IPS-18c (cell line): ENCODE results near the gene OXSR1.
"Not testable (repeated sequence)": the region's sequence is repeated elsewhere in the genome, so short reads cannot be mapped to it uniquely, and the experiment has no call there.

Experiments
- H3K4me3 ChIP-seq: 2 replicates; pipeline ENCODE4 v1.7.0; 2013; ENCODE audit warnings: low read depth, mild to moderate bottlenecking, low read length, moderate library complexity; ENCODE audit not compliant: insufficient read depth
- H3K9me3 ChIP-seq: one replicate; pipeline ENCODE4 v1.6.1; 2013; ENCODE audit warnings: mild to moderate bottlenecking, low read length, moderate library complexity; ENCODE audit not compliant: control insufficient read depth, insufficient read depth

The OXSR1 gene

DNA sequence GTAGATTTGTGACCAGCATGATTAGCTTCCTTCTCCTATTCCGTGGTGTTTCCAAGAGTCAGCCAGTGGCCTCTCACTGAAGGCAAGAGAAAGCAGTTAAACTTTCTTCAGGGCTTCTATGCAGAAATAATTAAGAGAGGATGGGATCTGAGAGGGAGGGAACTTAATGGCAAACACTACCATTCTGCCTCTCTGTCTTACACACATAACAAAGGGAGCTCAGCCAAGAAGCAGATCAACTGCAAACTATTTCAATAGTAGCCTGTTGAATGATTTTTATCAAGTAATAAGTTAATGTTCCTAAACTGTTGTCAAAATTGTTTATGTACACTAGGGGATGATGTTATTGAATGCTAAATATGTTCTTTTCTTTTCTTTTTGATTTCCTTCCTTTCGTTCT lies 11.8 kb downstream of the OXSR1 start:
- no peak overlapping the region for H3K4me3 ChIP-seq
- no peaks in the 10 kb centered on the region for H3K9me3 ChIP-seq

DNA sequence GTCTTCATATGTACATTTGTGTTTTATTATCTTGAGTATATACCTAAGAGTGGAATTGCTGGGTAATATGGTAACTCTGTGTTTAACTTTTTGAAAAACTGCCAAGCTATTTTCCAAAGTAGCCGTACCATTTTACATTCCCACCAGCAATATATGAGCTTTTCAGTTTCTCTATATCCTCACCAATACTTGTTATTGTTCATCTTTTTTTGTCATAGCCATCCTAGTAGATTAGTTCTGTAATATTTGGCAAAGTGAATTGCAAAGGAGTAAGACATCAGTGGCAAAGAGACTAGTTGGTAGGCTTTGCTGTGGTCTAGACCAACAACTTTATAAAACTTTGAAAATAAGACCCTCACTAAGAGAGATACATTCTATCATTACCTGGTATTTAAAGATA lies 21.4 kb downstream of the OXSR1 start:
- no peaks in the 10 kb centered on the region for H3K9me3 ChIP-seq
- no peak overlapping the region for H3K4me3 ChIP-seq

DNA sequence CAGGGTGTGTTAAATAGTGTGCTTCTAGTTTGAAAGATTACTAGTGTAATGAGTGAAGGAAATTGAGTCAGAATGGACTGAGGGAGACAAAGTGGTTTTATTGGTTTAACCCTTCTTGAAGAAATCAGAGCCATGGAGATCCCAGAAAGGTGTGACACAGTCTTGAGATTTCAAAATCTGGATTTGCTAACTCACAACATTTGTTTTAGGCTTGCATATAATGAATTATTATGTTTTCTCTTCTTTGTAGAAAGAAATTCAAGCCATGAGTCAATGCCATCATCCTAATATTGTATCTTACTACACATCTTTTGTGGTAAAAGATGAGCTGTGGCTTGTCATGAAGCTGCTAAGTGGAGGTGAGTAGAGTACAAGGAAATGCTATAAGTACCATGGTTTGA lies 25.1 kb downstream of the OXSR1 start:
- Histone ChIP-seq H3K4me3 (no peak overlapping the region), H3K9me3 (no peaks in the 10 kb centered on the region)

DNA sequence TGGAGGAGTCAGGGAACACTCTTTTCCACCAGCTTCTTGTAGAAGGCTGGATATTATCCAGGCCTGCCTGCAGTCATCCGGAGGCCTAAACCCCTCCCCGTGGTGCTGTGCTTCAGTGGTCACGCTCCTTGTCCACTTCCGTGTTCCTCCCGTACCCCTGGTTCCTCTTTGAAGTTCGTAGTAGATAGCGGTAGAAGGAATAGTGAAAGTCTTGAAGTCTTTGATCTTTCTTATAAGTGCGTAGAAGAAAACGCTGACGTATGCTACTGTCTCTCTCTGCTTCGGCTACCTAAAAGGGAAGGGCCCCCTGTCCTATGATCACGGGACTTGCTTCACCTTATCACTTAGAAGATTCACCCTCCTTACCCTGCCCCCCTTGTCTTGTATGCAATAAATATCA lies 37.6 kb downstream of the OXSR1 start:
- not testable (repeated sequence) for H3K9me3 ChIP-seq, H3K4me3 ChIP-seq

DNA sequence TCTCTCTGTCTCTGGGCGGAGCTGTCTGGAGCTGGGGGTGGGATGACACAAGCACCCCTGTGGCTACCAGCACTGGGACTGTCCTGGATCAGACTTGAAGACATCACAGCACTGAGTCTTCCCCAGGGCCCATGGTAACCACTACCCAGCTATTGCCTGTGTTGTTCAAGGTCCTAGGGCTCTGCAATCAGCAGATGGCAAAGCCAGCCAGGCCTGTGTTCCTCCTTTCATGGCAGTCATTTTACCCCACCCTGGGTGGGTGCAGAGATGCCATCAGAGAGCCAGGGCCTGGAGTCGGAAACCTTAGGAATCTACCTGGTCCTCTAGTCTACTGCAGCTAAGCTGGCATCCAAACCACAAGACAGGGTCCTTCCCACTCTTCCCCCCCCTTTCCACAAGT lies 38.4 kb downstream of the OXSR1 start:
- Histone ChIP-seq H3K9me3 (no peaks in the 10 kb centered on the region), H3K4me3 (no peak overlapping the region)

DNA sequence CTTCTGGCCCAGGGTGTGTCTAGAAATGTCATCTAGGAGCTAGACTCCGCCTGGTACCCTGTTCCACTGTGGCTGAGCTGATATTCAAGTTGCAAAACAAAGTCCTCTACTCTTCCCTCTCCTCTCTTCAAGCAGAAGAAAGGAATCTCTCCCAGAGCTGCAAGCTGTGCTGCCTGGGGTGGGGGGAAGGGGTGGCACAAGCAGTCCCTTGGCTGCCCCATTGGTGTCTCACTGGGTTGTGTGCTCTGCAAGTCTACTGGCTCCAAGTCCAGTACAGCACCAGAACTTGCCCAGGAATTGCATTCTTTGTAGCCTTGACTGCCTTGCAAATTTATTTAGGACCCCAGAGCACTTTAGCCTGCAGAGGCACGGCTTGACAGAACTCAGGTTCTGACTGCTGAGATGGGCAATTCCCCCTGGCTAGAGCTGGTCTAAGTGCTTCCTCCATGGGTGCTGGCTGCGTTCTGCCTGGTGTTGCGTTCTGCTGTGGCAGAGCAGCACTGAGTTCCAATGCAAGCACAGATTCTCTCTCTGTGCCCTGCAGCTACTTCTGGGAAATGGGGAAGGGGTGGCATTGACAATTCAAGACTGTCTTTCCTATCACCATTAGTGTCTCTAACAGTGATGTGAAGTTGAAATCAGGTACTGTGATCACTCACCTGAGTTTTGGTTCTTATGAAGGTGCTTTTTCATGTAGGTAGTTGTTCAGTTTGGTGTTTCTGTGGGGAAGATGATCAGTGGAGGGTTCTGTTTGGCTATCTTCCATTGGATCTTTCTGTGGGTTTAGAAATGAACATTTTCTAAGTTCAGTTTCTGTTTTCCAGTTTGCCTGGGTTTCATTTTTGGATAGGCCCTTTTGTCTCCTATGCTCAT lies 39.5 kb downstream of the OXSR1 start:
- H3K4me3 ChIP-seq: no peak overlapping the region
- H3K9me3 ChIP-seq: no peaks in the 10 kb centered on the region

DNA sequence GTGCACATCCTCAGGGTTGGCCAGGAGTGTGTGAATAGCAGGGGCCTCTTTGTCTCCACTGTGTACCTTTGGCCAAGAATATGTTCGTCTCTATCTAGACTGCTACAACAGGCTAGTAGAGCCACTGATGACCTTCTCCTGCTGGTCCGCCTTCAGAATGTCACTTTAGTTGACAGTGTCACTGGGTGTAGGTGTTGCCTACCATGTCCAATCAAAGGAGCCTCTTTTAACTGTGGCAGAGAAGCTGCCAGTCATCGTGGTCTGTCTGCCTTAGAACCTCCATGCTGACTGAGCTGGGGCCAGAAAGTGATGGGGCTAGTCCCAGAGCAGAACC lies 40.1 kb downstream of the OXSR1 start:
- Histone ChIP-seq H3K4me3 (no peak overlapping the region), H3K9me3 (no peaks in the 10 kb centered on the region)

DNA sequence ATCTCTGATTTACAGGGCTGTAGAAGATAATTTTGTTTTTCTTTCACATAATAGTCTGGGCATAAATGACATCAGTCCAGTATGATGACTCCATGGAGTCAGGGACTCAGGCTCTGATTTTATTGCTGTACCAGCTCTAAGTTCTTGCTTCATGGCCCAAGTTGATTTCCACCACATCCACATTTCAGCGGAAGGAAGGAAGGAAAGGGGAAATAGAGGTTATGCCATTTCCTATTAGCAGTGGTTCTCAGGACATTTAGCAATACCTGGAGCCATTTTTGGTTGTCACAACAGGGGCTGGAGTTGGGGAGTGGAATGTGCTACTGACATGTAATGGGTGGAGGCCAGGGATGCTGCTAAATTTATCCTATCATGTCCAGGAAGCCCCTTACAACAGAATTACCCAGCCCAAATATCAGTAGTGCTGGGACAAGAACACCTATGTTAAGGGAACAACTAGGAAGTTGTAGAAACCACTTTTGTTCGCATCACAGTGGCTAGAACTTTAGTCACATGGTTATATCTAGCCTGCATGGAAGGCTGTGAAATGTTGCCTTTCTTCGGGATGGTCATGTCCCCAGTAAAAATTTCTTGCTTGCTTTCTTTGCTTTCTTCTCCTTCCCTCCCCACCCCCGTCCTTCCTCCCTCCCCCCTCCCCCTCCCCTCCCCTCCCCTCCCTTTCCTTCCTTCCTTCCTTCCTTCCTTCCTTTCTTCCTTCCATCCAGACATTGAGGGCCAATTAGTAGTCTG lies 42.1 kb downstream of the OXSR1 start:
- Histone ChIP-seq H3K4me3 (no peak overlapping the region), H3K9me3 (no peaks in the 10 kb centered on the region)

DNA sequence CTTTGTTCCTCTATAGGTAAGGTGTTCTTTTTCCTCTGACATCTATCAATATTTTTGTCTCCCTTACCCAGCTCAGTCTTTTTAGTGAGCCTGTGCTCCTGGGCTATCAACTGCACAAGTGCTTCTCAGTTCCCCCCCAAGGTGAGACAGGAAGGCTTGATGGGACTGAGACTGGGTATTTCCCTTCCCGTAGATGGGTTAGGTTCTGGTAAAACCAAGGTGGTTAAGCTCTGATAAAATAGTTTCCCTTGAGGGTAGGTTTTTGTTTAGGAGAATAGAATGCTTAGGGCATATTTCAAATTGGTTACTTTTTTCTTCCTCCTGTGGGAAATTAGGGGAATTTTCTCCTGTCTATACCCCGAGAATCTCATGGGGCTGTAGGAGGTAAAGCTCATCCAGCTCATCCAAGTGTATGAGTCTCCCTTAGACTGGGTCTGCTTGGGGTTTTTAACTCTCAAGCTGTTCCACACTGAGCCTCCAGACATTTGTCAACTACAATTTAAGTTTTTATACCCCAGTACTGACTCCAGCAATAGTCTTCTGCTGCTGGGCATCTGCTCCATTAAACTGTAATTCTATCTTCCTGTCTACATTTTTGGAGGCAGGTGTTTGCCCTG lies 44.9 kb downstream of the OXSR1 start:
- H3K4me3 ChIP-seq: no peak overlapping the region
- no peaks in the 10 kb centered on the region for H3K9me3 ChIP-seq

DNA sequence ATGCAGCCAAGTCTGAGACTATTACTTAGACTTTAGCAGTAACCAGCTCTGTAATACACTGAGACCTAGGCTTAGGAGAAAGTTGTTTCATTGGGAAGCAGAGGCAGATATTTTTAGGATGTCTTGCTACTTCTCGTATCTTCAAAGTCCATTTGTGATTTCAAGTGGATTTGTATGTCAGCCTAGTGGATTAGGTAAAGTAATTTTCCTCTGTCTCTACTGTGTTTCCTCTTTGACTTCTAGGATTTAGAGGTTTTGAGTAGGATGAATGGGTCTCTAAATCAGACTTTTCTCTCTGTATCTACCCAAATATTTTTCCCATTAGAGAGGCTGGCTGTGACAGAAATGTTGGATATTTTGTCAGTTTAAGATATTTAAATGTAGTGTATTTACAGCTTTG lies 46.8 kb downstream of the OXSR1 start:
- Histone ChIP-seq H3K4me3 (no peak overlapping the region), H3K9me3 (no peaks in the 10 kb centered on the region)

DNA sequence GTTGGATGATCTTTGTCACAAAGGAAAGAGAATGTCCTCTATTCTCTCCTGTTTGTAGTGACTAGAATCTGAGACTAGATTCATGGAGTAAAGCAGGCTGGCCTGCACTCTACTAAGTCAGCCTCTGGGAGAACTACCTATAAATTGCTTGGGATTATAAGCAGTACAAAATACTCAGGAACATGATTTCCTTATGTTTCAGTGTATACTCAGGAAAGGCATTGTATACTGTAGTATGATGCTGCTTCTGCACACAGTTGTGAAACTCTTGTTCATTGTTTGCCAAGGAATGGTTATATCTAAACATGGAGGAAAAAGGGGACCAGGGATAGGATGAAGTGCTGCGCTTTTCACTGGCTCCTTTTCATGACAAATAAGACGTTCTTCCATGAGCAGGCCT lies 49.2 kb downstream of the OXSR1 start:
- Histone ChIP-seq H3K4me3 (no peak overlapping the region), H3K9me3 (no peaks in the 10 kb centered on the region)

DNA sequence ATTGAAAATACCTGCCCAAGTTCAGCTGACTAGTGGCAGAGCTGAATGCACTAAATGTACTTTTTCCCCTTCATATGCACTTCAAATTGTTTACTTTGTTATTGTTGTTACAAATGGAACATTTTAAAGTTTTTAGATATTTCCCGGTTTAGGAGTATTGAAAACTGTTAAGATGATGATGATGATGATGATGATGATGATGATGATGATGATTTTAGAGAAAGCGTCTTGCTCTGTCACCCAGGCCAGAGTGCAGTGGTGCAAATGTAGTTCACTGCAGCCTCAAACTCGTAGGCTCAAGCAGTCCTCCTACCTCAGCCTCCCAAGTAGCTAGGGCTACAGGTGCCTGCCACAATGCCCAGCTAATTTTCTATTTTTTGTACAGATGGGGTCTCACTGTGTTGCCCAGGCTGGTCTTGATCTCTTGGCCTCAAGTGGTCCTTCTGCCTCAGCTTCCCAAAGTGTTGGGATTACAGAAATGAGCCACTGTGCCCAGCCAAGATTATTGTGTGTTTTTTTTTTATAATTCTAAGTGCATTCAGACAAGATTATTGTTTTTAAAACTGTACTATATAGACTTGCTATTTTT lies 54.4 kb downstream of the OXSR1 start:
- Histone ChIP-seq H3K4me3 (no peak overlapping the region), H3K9me3 (no peaks in the 10 kb centered on the region)

DNA sequence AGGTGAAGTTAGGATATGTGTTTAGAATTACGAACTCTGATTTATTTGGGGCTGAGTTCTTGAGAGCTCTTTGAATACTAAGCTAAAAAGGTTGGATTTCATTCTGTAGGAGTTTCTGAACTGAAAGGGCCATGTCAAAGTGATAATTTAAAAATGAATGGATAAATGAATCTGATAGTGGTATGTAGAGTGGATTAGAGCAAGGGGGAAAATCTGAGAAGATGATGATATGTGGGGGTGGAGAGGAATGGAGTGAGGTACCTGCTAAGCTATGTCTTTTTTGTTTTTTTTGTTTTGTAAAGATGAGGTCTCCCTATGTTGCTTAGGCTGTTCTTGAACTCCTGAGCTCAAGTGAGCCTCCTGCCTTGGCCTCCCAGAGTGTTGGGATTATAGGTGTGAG lies 55.7 kb downstream of the OXSR1 start:
- H3K9me3 ChIP-seq: no peaks in the 10 kb centered on the region
- no peak overlapping the region for H3K4me3 ChIP-seq

DNA sequence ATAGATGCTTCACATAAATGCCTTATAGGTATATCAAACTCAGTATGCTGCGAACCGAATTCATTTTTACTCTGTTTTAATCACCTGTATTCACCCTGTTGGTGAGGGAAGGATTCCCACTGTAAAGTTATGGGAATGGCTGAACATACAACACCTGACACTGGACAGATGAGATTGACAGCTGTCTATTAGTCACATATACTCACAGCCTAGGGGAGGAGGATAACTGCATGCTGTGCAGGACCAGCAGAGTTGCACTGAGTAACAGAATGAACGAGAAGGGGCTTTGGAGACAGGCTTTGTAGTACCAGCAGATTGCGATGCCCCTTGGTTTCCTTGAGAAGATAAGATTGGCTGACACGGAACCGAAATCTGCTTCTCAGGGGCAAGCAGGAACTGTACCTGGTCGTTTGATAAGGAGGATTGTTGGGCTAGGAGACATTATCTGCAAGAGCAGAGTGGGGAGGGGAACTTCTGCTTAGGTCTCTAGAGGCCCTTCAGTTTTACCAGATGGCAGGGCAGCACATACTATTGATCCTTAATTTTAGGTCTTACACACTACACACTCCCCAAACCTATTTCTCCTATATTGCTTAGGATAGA lies 56.8 kb downstream of the OXSR1 start:
- Histone ChIP-seq H3K4me3 (no peak overlapping the region), H3K9me3 (no peaks in the 10 kb centered on the region)

DNA sequence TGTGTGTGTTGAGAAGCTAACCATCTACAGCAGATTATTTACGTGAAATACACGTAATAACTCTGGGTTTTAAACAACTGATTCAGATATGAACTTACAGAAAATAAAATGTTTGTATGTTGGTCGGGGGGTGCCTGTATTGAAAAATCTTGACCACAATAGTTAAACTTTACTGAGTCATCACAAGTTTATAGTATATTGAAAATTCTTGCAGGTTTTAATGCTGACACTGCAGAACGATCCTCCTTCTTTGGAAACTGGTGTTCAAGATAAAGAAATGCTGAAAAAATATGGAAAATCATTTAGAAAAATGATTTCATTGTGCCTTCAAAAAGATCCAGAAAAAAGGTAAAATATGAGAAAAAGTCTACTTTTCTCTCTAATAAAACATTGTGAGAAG lies 59.0 kb downstream of the OXSR1 start:
- Histone ChIP-seq H3K9me3 (no peaks in the 10 kb centered on the region), H3K4me3 (no peak overlapping the region)

DNA sequence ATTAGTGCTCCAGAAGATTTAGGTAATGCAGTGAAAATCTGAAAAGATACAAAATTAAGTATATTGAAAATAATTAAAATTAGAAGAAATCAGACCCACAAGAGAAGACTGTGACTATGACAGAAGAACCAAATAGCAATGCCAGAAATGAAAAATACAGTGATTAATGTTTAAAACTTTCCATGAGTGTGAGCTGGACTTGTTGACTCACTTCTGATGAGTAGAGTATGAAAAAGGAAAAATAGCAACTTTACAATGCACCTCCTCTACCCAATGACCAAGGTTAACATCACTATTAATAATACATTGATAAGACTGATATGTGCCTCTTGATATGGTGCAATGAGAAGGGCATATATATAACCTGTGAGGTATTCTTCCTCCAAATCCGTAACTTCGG lies 60.9 kb downstream of the OXSR1 start:
- Histone ChIP-seq H3K9me3 (no peaks in the 10 kb centered on the region), H3K4me3 (no peak overlapping the region)

DNA sequence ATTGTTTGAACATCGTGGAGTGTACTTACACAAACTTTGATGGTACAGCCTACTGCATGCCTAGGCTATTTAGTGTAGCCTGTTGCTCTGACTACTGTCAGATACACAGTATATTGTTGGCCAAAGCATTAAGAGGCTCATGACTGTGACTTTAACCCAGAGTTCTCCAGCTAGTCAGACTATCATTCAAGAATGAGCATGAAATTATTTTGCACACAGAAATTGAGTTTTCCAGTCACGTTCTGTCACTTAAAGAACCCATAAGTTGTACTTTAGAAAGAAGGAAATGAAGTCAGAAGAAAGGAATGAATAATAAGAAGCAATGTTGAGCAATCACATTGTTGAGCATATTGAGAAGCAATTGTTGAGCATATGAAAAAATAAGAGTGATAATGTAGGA lies 62.7 kb downstream of the OXSR1 start:
- no peaks in the 10 kb centered on the region for H3K9me3 ChIP-seq
- H3K4me3 ChIP-seq: no peak overlapping the region

DNA sequence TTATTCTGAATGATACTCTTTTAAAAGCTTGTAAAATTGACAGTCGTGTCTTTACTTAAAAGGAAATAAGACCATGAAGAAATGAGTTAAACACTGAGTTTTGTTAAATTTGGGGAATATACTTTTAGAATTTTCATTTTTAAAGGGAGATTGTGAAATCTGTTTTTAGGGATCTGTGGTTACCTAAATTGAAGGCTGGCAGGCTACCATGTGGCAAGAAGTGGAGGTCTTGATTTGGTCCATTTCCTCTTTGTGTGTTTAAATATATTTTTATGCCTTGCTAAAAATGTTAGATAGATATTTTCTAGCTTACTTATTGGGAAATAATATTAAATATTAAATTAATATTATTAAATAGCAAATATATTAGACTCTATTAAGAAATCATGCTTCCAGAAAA lies 63.7 kb downstream of the OXSR1 start:
- no peaks in the 10 kb centered on the region for H3K9me3 ChIP-seq

More for the DNA sequence above, 63.7 kb downstream of the OXSR1 start:
- H3K4me3 ChIP-seq: no peak overlapping the region
